HG03060 (cell line): Measurements from ENCODE around the gene CASS4.

ENCODE experiments used
- ATAC-seq: cut with Tn5 transposase; IDR thresholded peaks from one replicate; pipeline ENCODE4 v1.9.1; 2021; ENCODE audit warnings: low read depth, moderate number of reproducible peaks; ENCODE audit not compliant: unreplicated experiment

The CASS4 gene

DNA sequence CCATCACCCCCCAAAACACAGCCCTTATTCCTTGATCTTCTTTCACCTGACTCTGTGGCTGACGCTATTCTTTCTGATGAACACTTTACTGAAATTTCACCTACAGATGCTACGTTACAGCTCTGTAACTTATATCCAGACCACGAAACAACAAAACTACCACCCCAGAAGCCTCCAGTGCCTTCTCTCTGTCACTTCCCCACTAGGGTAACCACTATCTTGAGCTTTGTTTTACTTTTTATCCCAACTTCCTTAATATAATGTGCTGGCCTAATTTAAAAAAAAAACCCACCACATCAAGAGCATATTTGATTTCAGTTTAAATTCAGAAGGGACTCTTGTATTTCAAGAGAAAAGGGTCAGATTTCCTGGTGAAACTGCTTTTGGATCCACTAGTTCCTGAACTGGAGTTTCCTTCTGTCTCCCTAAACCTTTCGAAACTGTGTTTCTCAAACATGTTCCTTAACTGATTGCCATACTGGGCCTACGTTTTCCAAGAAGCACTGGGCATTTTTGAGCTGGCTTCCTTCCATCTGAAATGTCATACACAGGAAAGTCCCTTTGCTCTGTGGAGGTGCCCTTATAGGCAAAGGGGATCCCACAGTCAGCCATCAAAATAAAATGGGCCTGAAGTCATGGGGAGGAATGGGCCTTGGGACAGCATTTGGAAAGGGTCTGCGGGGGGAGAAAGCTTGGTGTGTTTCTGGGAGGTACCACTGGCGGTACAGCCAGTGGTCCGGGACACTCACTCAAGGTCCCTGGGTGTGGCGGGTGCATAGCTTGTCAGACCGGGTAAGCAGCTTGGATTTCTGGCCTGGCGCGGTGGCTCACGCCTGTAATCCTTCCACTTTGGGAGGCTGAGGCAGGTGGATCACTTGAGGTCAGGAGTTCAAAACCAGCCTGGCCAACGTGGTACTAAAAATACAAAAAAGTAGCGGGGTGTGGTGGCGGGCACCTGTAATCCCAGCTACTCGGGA is 30.6 kb downstream of the CASS4 start:
- no peak for ATAC-seq

DNA sequence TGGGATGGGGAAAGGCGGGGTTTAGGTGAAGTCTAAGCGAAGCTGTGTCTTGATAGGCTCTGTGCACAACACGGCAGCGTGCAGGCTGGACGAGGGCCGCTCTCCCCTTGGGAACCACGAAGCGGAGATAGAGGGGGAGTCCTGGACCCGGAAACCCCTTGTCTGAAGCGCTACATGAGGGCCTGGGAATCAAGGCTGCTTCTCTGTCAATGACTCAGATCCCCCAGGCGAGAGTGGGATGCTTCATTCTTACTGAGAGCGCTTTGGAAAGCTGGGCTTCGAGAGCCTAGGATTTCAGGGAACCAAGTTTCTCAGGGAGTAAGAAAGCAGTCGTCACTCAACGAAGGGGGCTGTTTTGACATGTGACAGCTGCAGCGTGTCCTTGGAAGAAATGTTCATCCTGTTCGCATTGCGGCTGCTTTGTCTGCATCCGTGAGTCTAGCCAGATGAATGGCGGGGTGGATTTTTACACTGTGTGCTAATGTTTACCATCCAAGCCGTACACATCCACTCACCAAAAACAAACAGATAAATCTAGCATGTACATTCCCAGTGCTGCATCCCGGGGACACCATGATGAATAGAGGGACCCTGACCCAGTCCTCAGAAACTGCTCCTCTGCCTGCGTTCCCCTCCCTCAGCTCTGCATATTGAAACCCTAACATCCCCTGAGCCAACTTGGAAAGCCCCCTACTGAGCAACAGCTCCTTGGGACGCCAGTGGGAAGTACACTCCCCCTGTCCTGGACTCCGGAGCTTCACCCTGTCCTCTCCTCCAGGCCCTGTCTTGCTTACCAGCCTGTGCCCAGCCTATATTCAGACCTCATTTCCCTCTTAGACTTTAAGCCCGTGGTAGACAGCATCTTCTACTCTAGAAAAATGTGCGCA is 31.8 kb downstream of the CASS4 start:
- no peak for ATAC-seq

DNA sequence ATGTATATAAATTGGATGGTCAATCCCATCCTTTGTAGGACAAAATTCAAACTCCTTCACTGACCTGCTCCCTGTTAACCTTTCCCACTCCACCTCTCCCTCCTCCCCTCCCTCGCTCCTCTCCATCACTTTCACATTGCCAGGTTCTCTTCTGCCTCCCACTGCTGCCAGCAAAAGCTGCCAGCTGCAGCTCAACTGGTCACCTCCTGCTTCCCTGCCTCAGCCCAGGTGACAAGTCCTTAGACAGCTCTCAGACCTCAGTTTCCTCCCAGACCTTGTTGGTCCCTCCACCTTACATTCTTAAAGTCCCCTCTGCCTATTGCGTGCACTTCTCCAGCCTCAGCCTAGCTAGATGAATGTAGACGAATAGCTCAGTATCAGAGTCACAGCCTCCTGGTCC is 33.1 kb downstream of the CASS4 start:
- ATAC-seq, result no peak

DNA sequence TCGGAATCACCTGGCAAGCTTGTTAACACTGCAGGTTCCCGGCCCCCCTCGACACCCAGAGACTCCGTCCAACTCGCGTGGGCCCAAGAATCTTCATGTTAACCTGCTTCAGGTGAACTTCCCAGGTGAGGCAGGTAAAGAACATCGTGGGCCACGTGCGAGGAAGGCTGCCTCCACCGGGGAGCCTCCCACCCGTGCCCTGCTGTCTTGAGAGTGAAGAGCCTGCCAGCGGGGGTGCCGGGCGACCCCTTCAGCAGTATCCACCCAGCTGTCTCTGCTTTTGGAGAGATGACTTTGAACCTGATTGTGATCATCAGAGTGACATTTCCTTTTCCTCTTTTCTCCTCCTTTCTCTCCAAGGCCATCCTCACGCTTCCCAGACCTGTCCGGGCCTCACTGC is 33.5 kb downstream of the CASS4 start:
- no peak for ATAC-seq

DNA sequence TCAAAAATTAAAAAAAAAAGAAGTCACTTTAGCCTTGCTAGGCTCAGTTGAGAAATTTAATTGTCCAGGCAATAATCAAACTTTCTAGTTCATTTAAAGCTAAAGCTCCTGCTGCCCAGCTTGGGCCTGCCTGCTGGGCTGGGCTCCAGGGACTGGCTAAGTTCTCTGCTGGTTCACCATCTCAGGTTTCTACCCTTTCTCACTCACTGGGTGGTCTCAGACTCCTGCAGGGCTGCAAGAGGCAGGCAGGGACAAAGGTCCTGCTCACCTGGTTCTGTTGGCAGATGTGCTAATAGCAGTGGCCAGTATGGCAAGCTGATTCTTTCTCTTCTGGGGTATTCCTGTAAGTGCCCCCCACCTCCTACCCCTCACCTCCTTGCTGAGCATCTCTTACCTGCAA is 35.2 kb downstream of the CASS4 start:
- no peak for ATAC-seq

DNA sequence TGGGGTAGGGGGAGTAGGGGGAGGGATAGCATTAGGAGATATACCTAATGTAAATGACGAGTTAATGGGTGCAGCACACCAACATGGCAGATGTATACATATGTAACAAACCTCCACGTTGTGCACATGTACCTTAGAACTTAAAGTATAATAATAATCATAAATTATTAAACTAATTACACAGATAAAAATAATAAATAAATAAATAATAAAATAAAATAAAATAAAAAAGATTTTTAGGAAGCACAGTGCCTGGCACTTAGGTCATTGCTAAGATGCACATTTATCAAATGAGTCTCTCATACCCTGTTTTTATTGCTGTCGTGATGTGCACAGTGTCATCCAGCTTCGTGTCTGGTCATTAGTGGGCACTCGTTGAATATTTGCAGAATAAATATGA is 37.4 kb downstream of the CASS4 start:
- ATAC-seq, result no peak

DNA sequence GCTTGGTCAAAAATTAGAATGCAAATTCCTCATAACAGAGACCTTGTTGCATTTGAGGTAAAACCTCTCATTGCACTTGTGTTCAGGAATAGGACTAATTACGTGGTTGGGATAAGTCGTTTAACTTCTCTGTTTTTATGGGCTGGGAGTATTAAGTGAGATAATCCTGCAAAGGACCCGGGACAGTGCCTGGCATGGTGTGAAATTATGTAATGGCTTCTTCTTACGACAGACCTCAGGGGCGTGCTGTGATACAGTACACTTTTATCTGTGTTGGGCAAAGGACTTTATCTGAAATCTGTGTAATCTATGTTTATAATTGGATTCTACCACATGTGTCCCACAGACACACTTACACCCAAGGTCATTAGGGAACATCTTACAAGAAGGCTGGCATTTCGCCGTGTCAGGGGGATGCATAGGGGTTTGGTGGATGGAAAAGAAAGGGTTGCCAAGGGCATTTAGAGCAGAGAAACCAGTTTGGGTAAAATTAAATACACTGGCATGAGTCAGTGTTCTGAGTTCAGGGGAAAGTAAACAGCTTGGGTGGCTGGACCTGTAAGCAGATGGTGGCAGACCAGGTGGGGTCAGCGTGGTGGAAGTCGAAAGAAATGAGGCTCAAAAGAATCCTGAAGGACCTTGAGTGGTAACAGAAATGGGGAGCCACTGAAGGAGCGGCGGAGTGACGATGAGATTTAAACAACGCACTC is 39.2 kb downstream of the CASS4 start:
- ATAC-seq, result no peak

DNA sequence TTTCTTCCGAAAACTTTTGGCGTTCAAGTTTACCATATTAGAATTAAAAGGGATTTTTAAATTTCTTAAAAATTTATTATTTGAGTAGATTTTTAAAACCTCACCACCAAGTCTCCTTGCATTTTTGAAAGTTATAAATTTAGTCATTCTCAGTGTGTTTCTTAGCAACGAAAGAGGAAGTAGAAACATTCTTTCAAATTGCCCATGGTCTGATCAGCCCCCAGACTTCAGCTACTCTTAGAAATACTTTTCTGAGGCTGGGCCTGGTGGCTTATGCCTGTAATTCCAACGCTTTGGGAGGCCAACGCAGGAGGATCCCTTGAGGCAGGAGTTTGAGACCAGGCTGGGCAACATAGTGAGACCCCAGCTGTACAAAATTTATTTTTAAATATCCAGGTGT is 41.3 kb downstream of the CASS4 start:
- no peak for ATAC-seq

DNA sequence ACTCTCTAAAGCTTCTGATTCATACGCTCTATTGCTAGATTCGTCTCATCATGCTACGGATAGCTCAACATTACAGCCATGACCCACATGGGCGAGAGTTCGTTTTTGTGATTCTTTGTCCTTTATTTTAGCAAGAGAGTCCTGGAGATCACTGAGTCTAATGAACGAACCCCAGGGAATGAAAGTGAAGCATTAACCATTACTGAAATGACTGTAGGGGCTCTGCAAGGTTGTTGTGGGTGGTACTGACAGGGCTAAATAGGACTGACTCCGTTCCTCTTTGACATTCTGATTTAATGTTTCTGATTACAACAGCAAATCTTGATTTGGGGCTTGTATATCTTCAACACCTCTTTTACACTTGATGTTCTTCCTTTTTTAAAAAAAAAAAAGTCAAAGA is 42.7 kb downstream of the CASS4 start:
- peak; percentile 80 for ATAC-seq

DNA sequence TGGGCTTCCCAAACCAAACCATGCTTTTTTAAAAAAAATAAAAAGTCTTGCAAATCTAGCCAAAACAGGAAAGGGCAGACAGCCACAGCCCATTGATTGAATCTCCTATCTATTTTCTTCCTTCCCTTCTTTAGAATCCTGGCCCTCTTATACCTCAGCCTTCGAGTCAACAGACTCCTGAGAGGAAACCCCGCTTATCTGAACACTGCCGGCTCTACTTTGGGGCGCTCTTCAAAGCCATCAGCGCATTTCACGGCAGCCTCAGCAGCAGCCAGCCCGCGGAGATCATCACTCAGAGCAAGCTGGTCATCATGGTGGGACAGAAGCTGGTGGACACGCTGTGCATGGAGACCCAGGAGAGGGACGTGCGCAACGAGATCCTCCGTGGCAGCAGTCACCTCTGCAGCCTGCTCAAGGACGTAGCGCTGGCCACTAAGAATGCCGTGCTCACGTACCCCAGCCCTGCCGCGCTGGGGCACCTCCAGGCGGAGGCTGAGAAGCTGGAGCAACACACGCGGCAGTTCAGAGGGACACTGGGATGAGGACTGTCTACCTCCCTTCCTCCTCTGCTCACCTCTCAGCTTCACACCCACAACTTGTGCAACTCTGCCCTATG is 46.3 kb downstream of the CASS4 start:
- ATAC-seq, result no peak

DNA sequence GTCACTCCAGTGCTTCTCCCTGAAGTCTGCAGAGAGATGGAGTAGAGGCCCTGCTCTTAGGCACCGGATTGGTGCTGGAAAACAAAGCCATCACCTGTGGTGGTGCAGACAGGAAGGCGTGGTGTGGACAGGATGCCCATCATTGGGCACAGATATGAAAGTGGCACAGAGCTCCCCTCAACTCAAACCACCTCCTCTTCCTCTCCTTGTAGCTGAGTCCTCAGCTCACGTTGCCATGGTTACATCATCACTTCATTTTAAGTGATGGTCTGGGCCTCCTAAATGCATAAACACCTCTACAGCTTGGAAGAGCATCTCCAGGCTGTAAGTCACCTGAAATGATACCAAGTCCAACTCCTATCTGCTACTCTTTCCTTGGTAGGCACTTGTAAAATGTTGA is 48.4 kb downstream of the CASS4 start:
- ATAC-seq, result no peak

DNA sequence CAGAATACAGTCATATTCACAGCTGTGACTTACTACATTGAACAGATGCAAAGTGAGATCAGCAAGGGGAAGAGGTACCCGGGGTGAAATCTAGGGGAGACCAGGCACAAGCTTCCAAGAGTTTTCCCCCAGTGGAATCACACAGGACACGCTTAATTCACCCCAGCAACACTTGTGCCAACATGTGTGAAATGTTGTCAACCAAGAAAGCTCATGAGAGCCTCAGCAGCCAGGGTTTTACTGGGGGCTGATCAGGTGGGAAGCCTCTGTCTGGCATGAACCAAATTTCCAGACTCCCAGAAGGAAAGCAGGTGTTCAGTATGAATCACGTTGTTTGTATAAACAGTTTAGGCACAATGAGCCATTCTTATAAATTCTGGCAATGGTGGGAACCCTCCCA is 49.5 kb downstream of the CASS4 start:
- ATAC-seq, result no peak

DNA sequence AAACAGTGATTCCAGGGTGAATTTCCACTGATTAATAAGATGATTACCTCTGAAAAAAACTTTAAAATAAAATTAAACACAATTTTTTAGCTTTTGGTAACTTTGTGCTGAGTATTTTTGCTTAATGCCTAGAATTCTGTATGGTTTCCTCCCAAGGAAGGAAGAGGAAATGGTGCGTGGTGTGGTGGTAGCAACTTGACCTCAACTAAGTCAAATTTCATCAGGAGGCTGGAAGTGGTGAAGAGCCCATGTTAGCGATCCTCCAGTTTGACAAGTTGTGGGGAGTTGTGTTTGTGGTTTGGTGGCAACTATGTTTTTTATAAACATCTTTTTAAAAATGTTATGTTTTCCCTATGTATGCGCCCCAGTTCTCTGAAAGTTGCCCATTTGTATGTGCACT is 51.4 kb downstream of the CASS4 start:
- ATAC-seq, result no peak

DNA sequence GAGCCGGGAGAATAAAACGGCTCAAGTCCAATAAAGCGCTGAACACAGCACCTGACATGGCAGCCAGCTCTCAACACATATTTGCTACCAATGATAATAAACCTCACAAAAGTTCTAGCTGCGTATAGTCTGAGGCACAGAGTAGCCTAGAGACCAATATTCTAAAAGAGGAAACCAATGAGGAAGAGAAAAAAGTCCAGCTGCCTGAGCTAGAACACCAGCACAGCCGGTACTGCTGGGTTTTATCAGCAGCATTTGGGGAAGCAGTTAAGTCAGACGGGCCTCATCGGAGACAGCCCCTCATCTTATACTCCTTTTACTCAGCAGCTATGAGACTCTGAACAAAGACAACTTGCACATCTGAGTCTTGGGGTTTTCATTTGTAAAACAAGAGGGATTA is 53.9 kb downstream of the CASS4 start:
- no peak for ATAC-seq

DNA sequence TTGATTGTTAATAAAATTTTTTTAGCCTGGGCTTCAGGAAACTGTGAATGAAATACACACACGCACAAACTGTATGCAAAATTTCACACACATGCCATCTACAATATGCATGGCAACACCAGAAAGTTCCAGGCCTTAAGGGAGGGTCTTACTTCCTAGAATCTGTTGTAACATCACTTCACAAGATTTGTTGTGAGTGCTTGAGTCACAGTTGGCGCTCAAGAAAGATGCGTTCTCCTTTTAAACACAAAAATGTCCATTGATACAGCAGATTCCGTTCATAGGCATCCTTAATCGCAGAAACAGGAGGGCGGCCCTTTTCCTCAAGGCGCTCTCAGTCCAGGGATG is 55.9 kb downstream of the CASS4 start:
- no peak for ATAC-seq

DNA sequence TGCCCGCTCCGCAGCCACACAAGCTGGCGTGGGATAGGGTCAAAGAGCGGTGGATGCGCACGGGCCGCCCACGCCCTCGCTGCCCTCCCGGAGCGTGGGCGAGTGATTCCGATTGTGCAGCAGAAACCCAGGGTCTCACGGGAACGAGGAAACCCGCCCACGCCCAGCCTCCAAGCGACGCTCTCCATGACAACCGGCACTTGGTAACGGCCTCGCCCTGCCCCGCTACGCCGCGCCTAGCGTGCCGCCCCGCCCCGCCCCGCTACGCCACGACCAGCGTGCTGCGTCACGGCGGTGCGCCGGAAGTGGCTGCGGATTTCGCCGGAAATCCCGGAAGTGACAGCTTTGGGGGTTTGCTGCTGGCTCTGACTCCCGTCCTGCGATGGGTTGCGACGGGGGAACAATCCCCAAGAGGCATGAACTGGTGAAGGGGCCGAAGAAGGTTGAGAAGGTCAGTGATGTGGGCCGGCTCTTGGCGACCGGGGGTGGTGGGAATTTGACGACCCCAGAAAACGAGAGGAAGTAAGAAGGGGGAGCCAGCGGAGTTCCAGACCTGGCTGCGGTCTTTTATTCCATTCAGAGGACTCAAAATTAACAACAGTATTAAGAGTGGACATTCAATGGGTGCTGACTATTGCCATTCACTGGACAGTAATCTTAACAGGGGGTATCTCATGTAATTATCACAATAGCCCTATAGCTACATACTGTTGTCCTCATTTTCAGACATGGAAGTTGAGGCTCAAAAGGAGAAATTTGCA is 56.4 kb downstream of the CASS4 start, which contains the start of gene RTF2:
Gene RTF2 (plus strand): TSS at position 312 of the 761 bp plus-strand sequence. CDS start 71 bp downstream, at position 383.
- peak; percentile 93 for ATAC-seq

DNA sequence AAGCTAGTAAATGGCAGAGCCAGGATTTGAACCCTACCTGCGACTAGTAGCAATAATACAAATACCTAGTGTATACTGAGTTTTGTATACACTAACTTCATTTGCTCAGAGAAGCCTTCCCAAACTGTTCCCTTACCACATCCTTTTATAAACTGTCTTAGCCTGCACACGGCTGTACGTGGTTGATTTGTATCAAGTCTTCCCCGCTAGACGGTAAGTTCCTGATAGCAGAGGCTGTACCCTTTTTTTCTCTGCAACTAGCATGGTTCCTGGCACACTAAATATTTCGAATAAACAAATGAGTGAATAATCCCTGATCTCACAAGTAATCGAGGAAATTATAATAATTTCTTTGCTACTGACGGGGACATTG is 57.0 kb downstream of the CASS4 start:
- ATAC-seq, result no peak

DNA sequence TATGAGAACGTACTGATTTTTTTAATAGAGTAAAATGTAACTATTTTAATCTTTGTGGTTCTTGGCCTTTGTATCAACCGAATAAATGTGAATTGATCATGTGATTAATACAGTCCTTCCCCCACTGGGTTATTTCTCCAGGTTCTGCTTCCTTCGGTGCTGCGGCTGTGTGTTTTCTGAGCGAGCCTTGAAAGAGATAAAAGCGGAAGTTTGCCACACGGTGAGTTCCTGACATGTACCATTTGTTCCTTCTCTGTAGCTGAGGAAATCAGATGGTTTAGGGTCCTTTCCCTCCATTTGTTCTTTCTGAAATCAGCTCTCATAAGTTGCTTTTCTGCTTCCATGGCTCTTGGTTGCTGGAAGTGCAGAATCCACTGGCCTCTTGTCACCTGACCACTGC is 71.9 kb downstream of the CASS4 start:
- ATAC-seq, result no peak

DNA sequence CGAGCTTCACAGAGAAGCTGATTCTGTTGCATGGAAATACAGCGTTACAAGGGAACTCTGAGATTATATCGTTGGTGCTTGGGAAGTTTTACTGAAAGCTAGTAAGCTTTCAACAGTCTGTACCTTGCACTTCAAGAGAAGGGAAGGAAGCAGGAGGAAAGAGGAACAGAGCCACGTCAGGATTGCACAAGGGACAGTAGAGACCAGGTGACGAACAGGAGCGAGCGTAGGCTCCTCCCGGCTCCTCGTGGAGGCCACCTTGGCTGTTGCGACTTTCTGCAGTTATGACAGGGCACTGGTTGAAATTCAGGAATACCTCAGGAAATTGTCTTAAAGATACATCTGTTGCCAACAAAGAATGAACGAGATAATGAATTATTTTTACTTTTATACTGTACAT is 75.2 kb downstream of the CASS4 start:
- no peak for ATAC-seq

DNA sequence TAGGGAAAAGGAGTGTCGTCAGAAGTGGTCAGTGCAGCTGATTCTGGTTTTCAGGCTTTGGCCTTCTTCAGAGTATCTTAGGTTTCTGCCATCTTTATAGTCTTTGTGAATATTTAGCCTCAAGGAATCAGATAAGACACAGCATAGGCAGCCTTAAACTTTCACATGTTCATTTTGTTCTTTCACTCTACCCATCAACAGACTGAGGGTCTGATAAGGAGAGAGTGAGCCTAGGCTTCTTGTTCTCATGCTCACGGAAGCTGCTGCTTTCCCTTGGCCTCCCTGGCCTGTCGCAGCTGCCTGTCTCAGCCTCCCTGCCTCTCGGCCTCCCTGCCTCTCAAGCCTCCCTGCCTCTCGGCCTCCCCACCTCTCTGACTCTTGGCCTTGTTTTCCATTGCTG is 76.5 kb downstream of the CASS4 start:
- no peak for ATAC-seq
